ENCODE measurements around the gene MUTYH. TPM values are rescaled to one million over a fixed set of nuclear protein-coding genes. Genes with fewer than 3 reads are reported as not detected.

The MUTYH gene
- total and polyA plus RNA-seq, 9 of the 15 experiments (the other 6 are each of a cell fraction or from before 2014, with no cell fraction given), result 3.4 to 53.5 (median 29.0) TPM

GRCh38 chr1:45380125-45380524 lies 39.9 kb upstream of the MUTYH start:
- 21% methylated on average over 4 of the region's 4 CpGs for WGBS (ENCODE audit: insufficient coverage, low coverage, missing lambda C conversion rate)
- ChIA-PET CTCF (ENCODE audit: low intra/inter-chr PET ratio) (no interaction called here), POLR2A (no interaction called here)
- Histone ChIP-seq H3K36me3 (ENCODE audit: control insufficient read depth, insufficient read depth, low read length) (no peaks in the 10 kb centered on the region), H4K20me1 (replicated peaks; ENCODE audit: control insufficient read depth, insufficient read depth, low read length) (no peaks in the 10 kb centered on the region), H3K9ac (ENCODE audit: insufficient read depth in 1 of 2, low read depth in 2 of 2, low read length in 2 of 2) (no peak overlapping the region), H2AFZ (ENCODE audit: low read depth, low read length) (no peak overlapping the region), H3K9me1 (ENCODE audit: control insufficient read depth, insufficient read depth, low read length) (no peaks in the 10 kb centered on the region), H3K4me2 (ENCODE audit: insufficient read depth, low read length) (no peak overlapping the region), H3K79me2 (ENCODE audit: control insufficient read depth, insufficient read depth, low read length) (no peaks in the 10 kb centered on the region), H3K27me3 (ENCODE audit: control insufficient read depth in 2 of 2, insufficient read depth in 2 of 2, low read length in 2 of 2) (no peaks in the 10 kb centered on the region; a peak in 1 of 5 replicates), H3K27ac (ENCODE audit: extremely low read depth, low read depth, low read length) (no peak overlapping the region), H3K4me3 (no peak overlapping the region), H3K4me1 (replicated peaks in 1 of 2; ENCODE audit: control insufficient read depth in 2 of 2, insufficient read depth in 2 of 2, low read length in 2 of 2) (no peaks in the 10 kb centered on the region), H3K9me3 (replicated peaks; ENCODE audit: control insufficient read depth, insufficient read depth, low read depth, low read length) (no peaks in the 10 kb centered on the region)
- BruUV-seq (replicated peaks), result no TSS peak
- intact Hi-C loops (cut with micrococcal nuclease), result no loop called here
- no peak for FAIRE-seq
- no peak for DNase-seq (ENCODE audit: extremely low read depth in 1 of 4, low spot score in 3 of 4)
- ATAC-seq, result no peak
- in situ Hi-C loops (cut with MboI), result no loop called here
- no peak for TF ChIP-seq HMBOX1 (IDR thresholded peaks at IDR 0.05)
- TF ChIP-seq EGR1 (conservative IDR thresholded peaks at IDR 0.05), result no peak
- no peak for TF ChIP-seq ELF1 (tag; IDR thresholded peaks at IDR 0.05)
- no peak for TF ChIP-seq ZNF23 (CRISPR knock-in tag; IDR thresholded peaks at IDR 0.05)
- TF ChIP-seq ZNF318 (IDR thresholded peaks at IDR 0.05; ENCODE audit: borderline replicate concordance in 1 of 2, low read depth in 1 of 2), result no peak
- TF ChIP-seq E2F8 (IDR thresholded peaks at IDR 0.05; ENCODE audit: low read depth, partially characterized antibody), result no peak

Measured in K562 (cell line).